OCI-LY1 (cell line): ENCODE data around the gene FOXA3.

Experiments
- EZH2 ChIP-seq: fragments of 200-600 bp; sonication (generic), shearing (Covaris generic); IDR thresholded peaks from 2 replicates; pipeline ENCODE4 v1.8.0; 2017; ENCODE audit warnings: borderline replicate concordance, mixed run types, mild to moderate bottlenecking, antibody characterized with exemption, low read length, moderate library complexity, mixed read lengths
- TF ChIP-seq, protein P1 (sequence below): fragments of 200-600 bp; sonication (generic), shearing (Covaris generic); IDR thresholded peaks from 2 replicates; pipeline ENCODE4 v1.5.1; 2017; ENCODE audit warnings: mild to moderate bottlenecking, antibody characterized with exemption, low read length, moderate library complexity, mixed read lengths

GRCh38 chr19:45879055-45879454 is 14.9 kb downstream of the FOXA3 start:
- TF ChIP-seq, protein P1, sequence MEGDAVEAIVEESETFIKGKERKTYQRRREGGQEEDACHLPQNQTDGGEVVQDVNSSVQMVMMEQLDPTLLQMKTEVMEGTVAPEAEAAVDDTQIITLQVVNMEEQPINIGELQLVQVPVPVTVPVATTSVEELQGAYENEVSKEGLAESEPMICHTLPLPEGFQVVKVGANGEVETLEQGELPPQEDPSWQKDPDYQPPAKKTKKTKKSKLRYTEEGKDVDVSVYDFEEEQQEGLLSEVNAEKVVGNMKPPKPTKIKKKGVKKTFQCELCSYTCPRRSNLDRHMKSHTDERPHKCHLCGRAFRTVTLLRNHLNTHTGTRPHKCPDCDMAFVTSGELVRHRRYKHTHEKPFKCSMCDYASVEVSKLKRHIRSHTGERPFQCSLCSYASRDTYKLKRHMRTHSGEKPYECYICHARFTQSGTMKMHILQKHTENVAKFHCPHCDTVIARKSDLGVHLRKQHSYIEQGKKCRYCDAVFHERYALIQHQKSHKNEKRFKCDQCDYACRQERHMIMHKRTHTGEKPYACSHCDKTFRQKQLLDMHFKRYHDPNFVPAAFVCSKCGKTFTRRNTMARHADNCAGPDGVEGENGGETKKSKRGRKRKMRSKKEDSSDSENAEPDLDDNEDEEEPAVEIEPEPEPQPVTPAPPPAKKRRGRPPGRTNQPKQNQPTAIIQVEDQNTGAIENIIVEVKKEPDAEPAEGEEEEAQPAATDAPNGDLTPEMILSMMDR = no peak
- no peak for TF ChIP-seq EZH2
